ENCODE measurements around the gene ZNF699.
"Not testable (repeated sequence)": the region's sequence is repeated elsewhere in the genome, so short reads cannot be mapped to it uniquely, and the experiment has no call there.

Gene ZNF699

GRCh38 chr19:9283485-9283884 lies 26.2 kb downstream of the ZNF699 start:
- DNase-seq (ENCODE audit: low spot score): not testable (repeated sequence)

DNA sequence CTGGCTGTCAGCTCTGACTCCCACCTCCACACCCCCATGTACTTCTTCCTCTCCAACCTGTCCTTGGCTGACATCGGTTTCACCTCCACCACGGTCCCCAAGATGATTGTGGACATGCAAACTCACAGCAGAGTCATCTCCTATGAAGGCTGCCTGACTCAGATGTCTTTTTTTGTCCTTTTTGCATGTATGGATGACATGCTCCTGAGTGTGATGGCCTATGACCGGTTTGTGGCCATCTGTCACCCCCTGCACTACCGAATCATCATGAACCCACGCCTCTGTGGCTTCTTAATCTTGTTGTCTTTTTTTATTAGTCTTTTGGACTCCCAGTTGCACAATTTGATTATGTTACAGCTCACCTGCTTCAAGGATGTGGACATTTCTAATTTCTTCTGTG lies 58.4 kb downstream of the ZNF699 start:
- no peak for DNase-seq (ENCODE audit: low spot score)

DNA sequence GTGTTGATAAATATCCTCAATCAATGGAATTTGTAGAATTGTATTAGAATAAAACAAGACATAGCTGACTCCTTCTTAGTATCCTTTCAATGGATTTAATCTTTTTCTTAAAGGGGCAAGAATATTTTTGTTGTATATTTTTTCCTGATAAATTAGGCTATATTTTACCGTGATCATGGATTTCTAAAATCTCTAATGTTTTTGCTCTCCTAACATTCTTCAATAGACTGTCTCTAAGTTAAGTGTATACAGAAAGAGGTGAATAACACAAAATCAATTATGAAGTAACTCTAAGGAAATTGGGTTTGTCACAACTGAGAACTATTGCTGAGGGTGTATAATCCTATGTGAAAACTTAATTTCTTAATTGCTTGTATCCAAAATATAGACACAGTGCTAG lies 59.0 kb downstream of the ZNF699 start, which contains the start of gene OR7E24:
Gene OR7E24 (plus strand): TSS at position 301 of the 400 bp plus-strand sequence. CDS start 114 bp downstream, outside the sequence.
- no peak for DNase-seq (ENCODE audit: low spot score)
